ENCODE measurements around the gene FCHO2. TPM values are rescaled to one million over a fixed set of nuclear protein-coding genes. Genes with fewer than 3 reads are reported as not detected.
"Not testable (repeated sequence)": the region's sequence is repeated elsewhere in the genome, so short reads cannot be mapped to it uniquely, and the experiment has no call there.

FCHO2 gene
- total RNA-seq, 6 experiments from 2014 or later, result 16.6 to 24.8 (median 19.2) TPM

DNA sequence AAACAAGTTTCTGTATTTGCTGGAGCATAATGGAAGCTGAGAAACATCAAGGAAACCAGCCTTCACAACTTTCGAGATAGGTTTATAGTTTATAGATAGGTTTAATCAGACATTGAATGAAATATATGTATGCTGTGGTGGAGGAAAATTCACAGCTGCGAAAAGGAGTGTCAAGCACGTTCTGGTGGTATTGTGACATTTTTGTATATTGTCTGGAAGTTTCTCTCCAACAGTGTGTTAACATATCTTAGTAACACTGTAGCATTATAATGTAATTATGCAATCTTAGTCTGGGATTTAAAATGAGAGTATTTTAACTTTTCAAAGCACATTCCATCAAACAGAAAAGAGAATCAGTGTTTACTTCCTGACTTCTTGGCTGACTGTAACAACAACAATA is 50.0 kb downstream of the FCHO2 start:
- Mint-ChIP-seq H3K4me3 (no peak overlapping the region), H3K36me3 (ENCODE audit: low read depth) (peaks cover 10% of the 10 kb centered on the region; the same call in 1 of the 2 replicates), H3K4me1 (ENCODE audit: low read depth) (peaks cover 15% of the 10 kb centered on the region; the same call in 1 of the 2 replicates), H3K9me3 (no peaks in the 10 kb centered on the region), H3K27ac (peak overlapping the region; percentile 40; the same call in 1 of the 2 replicates), H3K27me3 (ENCODE audit: insufficient read depth) (no peaks in the 10 kb centered on the region; the same call in 1 of the 2 replicates)
- TF ChIP-seq, protein P1, sequence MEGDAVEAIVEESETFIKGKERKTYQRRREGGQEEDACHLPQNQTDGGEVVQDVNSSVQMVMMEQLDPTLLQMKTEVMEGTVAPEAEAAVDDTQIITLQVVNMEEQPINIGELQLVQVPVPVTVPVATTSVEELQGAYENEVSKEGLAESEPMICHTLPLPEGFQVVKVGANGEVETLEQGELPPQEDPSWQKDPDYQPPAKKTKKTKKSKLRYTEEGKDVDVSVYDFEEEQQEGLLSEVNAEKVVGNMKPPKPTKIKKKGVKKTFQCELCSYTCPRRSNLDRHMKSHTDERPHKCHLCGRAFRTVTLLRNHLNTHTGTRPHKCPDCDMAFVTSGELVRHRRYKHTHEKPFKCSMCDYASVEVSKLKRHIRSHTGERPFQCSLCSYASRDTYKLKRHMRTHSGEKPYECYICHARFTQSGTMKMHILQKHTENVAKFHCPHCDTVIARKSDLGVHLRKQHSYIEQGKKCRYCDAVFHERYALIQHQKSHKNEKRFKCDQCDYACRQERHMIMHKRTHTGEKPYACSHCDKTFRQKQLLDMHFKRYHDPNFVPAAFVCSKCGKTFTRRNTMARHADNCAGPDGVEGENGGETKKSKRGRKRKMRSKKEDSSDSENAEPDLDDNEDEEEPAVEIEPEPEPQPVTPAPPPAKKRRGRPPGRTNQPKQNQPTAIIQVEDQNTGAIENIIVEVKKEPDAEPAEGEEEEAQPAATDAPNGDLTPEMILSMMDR (IDR thresholded peaks at IDR 0.05), result no peak
- no peak for DNase-seq

GRCh38 chr5:73007051-73007450 is 51.2 kb downstream of the FCHO2 start:
- H3K4me1 Mint-ChIP-seq (ENCODE audit: low read depth), result peaks cover 15% of the 10 kb centered on the region; the same call in 1 of the 2 replicates
- no peaks in the 10 kb centered on the region; the same call in 1 of the 2 replicates for H3K27me3 Mint-ChIP-seq (ENCODE audit: insufficient read depth)
- peaks cover 10% of the 10 kb centered on the region; the same call in 1 of the 2 replicates for H3K36me3 Mint-ChIP-seq (ENCODE audit: low read depth)
- H3K4me3 Mint-ChIP-seq, result no peak overlapping the region
- TF ChIP-seq, protein P1 (IDR thresholded peaks at IDR 0.05), result no peak
- peak; percentile 13 for DNase-seq
- H3K9me3 Mint-ChIP-seq, result no peaks in the 10 kb centered on the region
- peak overlapping the region; percentile 20; the same call in 1 of the 2 replicates for H3K27ac Mint-ChIP-seq

- Mint-ChIP-seq H3K9me3 (no peaks in the 10 kb centered on the region), H3K4me1 (ENCODE audit: low read depth) (peaks cover 15% of the 10 kb centered on the region; the same call in 1 of the 2 replicates), H3K4me3 (no peak overlapping the region), H3K27me3 (ENCODE audit: insufficient read depth) (no peaks in the 10 kb centered on the region; the same call in 1 of the 2 replicates), H3K36me3 (ENCODE audit: low read depth) (peaks cover 10% of the 10 kb centered on the region; the same call in 1 of the 2 replicates), H3K27ac (no peak overlapping the region)
- TF ChIP-seq, protein P1 (IDR thresholded peaks at IDR 0.05), result no peak
- DNase-seq, result no peak
Measured at GRCh38 chr5:73008831-73009230, 53.0 kb downstream of the FCHO2 start.

DNA sequence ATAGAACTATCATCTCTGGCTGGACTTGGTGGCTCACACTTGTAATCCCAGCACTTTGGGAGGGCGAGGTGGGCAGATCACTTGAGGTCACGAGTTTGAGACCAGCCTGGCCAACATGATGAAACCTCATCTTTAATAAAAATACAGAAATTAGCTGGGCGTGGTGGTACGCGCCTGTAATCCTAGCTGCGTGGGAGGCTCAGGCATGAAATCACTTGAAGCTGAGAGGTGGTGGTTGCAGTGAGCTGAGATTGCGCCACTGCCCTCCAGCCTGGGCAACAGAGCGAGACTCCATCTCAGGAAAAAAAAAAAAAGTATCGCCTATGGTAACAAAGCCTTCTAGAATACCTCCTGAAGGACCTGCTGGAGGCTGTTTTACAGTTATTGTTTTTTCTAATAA is 55.8 kb downstream of the FCHO2 start:
- not testable (repeated sequence) for H3K36me3 Mint-ChIP-seq (ENCODE audit: low read depth); DNase-seq; H3K27me3 Mint-ChIP-seq (ENCODE audit: insufficient read depth); H3K9me3 Mint-ChIP-seq; H3K4me3 Mint-ChIP-seq; H3K4me1 Mint-ChIP-seq (ENCODE audit: low read depth); H3K27ac Mint-ChIP-seq

GRCh38 chr5:73018892-73019291 is 63.1 kb downstream of the FCHO2 start:
- TF ChIP-seq, protein P1 (IDR thresholded peaks at IDR 0.05), result no peak
- Mint-ChIP-seq H3K4me3 (no peak overlapping the region), H3K9me3 (no peaks in the 10 kb centered on the region), H3K36me3 (ENCODE audit: low read depth) (peaks cover 9% of the 10 kb centered on the region), H3K27ac (no peak overlapping the region), H3K27me3 (ENCODE audit: insufficient read depth) (no peaks in the 10 kb centered on the region; the same call in 1 of the 2 replicates), H3K4me1 (ENCODE audit: low read depth) (no peaks in the 10 kb centered on the region)
- no peak for DNase-seq

GRCh38 chr5:73019766-73020165 is 63.9 kb downstream of the FCHO2 start:
- Mint-ChIP-seq H3K27me3 (ENCODE audit: insufficient read depth) (no peaks in the 10 kb centered on the region; the same call in 1 of the 2 replicates), H3K9me3 (no peaks in the 10 kb centered on the region), H3K4me1 (ENCODE audit: low read depth) (0 out of 2 replicates have a peak, but pooled peaks cover 2% of the 10 kb centered on the region), H3K27ac (no peak overlapping the region), H3K36me3 (ENCODE audit: low read depth) (peaks cover 9% of the 10 kb centered on the region), H3K4me3 (no peak overlapping the region)
- no peak for DNase-seq
- TF ChIP-seq, protein P1 (IDR thresholded peaks at IDR 0.05), result no peak
